T-helper 2 cell treated with Interferon-gamma antibody and Interleukin-4, amounts not matched to agents 5 μg/mL and 100 μg/mL, for 36 hours (primary cell): Measurements from ENCODE around the gene P2RY8.
A peak's percentile ranks its signal among the peaks of the same experiment; 100 is the strongest.

Experiments
- DNase-seq: peaks from one replicate; pipeline ENCODE4 v3.0.0; 2021; ENCODE audit warnings: low spot score
- H3K27ac Mint-ChIP-seq: one replicate; pipeline ENCODE4 v1.8.0; 2021; ENCODE audit warnings: mild to moderate bottlenecking, mixed read lengths
- H3K27me3 Mint-ChIP-seq: one replicate; pipeline ENCODE4 v1.8.0; 2021; ENCODE audit warnings: low read depth, mixed read lengths
- H3K36me3 Mint-ChIP-seq: one replicate; pipeline ENCODE4 v1.8.0; 2021; ENCODE audit warnings: low read depth, mixed read lengths
- H3K4me1 Mint-ChIP-seq: one replicate; pipeline ENCODE4 v1.8.0; 2021; ENCODE audit warnings: low read depth, mixed read lengths
- H3K4me3 Mint-ChIP-seq: one replicate; pipeline ENCODE4 v1.8.0; 2022; ENCODE audit warnings: mild to moderate bottlenecking, moderate library complexity, mixed read lengths
- H3K9me3 Mint-ChIP-seq: one replicate; pipeline ENCODE4 v1.8.0; 2021; ENCODE audit warnings: mixed read lengths

Gene P2RY8

DNA sequence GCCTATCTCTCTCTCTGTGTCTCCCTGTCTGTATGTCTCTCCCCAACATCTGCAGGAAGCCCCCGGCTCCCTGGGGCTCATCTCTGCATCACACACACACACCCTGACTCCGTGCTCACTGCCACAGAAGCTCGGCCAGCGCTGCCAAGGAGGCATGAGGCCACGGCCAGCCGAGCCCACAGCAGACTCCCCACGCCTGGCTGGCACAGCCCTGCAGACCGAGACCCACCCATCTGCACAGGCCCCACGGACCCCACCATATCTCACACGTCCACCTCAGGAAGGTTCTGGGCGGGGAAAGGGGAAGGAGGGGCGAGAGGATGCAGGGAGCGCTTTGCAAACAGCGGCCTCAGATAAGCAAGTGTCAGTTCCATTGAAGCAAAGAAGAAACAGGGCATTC lies 116.6 kb downstream of the P2RY8 start:
- Mint-ChIP-seq H3K36me3 (peaks cover 60% of the 10 kb centered on the region), H3K4me1 (no peaks in the 10 kb centered on the region), H3K4me3 (no peak overlapping the region), H3K27ac (peak overlapping the region; percentile 2), H3K27me3 (no peaks in the 10 kb centered on the region), H3K9me3 (peaks cover 37% of the 10 kb centered on the region)
- no peak for DNase-seq

DNA sequence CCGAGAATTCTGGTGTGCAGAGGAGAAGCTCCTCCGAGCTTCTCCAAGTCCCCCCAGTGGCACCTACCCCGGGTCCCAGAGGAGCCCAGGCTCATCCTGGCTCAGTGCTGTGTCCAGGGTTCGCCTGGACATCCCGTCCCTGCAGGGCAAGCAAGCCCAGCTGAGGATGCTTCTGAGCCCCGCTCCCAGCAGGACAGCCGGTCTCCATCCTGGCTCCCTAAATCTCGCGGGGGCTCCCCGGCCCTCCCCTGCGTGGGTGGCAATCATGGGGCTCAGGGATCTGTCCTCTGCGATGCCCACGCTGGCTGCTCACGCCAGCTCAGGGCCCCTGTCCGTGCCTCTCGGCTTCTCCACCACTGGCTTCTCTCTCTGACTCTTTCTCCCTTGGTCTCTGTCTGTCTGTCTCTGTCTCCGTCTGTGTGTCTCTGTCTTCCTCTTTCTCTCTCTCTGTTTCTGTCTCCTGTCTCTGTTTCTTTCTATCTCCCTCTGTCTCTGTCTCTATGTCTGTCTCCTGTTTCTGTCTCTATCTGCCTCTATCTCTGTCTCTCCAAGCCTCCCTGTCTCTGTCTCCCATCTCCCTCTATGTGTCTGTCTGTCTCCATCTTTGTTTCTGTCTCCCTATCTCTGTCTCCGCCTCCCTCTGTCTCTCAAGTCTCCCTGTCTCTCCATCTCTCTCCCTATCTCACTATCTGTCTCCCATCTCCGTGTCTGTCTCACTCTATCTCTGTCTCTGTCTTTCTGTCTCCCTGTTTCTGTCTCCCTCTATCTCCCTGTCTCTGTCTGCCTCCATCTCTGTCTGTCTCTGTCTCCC lies 117.2 kb downstream of the P2RY8 start:
- H3K27ac Mint-ChIP-seq, result peak overlapping the region; percentile 2
- no peak for DNase-seq
- H3K4me1 Mint-ChIP-seq, result no peaks in the 10 kb centered on the region
- H3K27me3 Mint-ChIP-seq, result no peaks in the 10 kb centered on the region
- peaks cover 56% of the 10 kb centered on the region for H3K36me3 Mint-ChIP-seq
- peaks cover 32% of the 10 kb centered on the region for H3K9me3 Mint-ChIP-seq
- no peak overlapping the region for H3K4me3 Mint-ChIP-seq

DNA sequence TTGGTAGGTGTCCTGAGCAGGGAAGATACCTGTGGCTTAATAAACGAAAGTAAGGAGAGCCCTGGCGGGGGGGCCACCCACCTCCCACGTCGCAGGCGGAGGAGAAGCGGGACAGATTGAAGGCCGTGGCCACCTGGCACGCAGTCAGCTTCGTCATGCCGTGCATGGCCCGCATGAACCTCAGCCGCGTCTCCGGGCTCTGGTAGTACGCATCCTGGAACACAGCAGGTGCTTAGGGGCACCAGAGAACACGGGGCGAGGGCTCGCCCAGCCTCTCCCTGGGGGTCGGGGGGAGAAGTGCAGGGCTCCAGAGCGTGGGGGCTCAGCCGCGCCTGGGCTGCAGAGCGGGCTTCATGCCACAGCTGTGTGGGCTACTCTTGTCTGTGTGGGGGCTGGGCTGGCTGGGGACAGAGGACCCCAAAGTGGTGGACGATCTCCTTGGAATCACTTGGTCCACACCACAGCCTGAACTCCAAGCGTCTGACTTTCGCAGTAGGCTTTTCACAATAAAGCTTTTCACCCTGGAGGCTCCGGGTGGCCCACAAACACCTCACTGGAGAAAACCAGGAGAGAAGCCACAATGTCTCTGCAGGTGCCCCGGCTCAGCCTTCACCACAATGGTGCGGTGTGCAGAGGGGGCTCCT lies 118.0 kb downstream of the P2RY8 start:
- Mint-ChIP-seq H3K4me1 (no peaks in the 10 kb centered on the region), H3K36me3 (peaks cover 51% of the 10 kb centered on the region), H3K27ac (no peak overlapping the region), H3K9me3 (peaks cover 31% of the 10 kb centered on the region), H3K27me3 (no peaks in the 10 kb centered on the region), H3K4me3 (no peak overlapping the region)
- DNase-seq, result no peak

DNA sequence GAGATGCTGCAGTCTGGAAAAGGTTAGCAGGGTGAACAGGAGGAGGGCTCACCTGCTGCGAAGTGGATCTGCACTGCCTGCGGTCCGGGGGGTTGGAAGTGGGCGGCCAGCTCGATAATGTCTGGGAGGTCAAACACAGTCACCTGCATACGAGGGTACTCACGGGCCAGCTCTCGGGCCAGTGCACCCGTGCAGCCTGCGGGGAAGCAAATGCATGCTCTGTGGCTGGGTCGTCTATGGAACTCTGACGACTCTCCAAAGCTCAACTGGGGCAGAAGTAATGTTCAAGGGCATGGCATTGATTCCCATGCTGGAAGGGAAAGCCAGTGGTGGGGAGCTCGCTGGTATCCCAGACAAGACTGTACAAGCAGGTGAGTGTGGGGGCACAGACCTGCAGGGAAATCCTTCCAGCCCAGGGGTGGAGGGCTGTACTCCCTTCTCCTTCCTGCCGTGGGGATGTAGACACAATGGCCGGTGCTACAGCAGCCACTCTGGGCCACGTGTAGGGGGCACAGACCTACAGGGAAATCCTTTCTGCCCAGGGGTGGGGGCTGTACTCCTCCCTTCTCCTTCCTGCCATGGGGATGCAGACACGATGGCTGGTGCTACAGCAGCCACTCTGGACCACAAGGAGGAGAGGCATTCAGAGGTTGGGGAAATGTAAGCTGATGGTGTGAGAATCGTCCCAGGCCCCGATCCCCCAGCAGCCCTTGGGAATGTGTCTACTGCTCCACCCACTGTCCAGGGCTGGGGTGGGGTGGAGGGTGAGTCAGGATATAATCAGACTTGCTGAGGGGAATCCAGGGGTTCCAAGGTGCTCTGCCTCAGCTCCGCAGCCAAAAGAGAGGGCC lies 118.8 kb downstream of the P2RY8 start:
- Mint-ChIP-seq H3K4me1 (no peaks in the 10 kb centered on the region), H3K4me3 (no peak overlapping the region), H3K27ac (no peak overlapping the region), H3K36me3 (peaks cover 49% of the 10 kb centered on the region), H3K27me3 (no peaks in the 10 kb centered on the region), H3K9me3 (peaks cover 23% of the 10 kb centered on the region)
- DNase-seq, result no peak

DNA sequence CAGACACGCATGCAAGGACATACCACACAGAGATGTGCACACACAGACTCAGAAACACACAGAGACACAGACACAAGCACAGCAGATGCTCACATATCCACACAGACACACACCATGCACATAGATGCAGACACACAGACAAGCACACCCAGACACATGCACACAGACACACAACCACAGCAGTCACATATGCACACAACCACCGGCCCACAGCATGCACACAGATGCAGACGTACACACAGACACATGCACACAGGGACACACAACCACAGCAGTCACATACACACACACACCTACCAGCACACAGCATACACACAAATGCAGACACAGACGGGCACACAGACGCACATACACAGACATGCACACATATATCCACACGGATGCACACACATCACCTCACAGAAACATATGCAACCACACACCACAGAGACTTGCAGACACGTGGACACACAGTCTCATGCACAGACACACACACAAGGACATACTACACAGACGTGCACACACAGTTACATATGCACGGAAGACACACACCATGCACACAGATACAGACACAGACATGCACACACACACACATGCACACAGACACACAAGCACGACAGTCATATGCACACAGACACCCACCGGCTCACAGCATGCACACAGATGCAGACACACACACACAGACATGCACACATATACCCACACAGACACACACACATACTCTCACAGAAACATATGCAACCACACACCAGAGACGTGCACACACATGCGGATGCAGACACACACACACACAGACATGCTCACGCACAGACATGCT lies 119.8 kb downstream of the P2RY8 start:
- peaks cover 42% of the 10 kb centered on the region for H3K36me3 Mint-ChIP-seq
- no peak overlapping the region for H3K4me3 Mint-ChIP-seq
- peaks cover 18% of the 10 kb centered on the region for H3K9me3 Mint-ChIP-seq
- H3K4me1 Mint-ChIP-seq, result no peaks in the 10 kb centered on the region
- no peak for DNase-seq
- no peaks in the 10 kb centered on the region for H3K27me3 Mint-ChIP-seq
- H3K27ac Mint-ChIP-seq, result no peak overlapping the region

DNA sequence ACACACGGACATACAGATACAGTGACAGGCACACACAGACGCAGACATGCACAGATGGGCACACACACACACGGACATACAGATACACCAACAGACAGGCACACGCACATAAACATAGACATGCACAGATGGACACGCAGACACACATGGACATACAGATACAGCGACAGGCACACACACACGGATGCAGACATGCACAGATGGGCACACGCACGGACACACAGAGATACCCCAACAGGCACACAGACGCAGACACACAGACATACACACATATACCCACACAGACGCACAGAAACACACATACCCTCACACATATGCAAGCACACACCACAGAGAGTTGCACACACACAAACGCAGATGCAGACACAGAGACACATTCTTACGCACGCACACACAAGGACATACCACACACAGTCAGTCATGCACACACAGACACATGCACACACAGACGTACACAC lies 120.6 kb downstream of the P2RY8 start:
- peaks cover 38% of the 10 kb centered on the region for H3K36me3 Mint-ChIP-seq
- no peaks in the 10 kb centered on the region for H3K27me3 Mint-ChIP-seq
- no peak overlapping the region for H3K4me3 Mint-ChIP-seq
- peaks cover 11% of the 10 kb centered on the region for H3K9me3 Mint-ChIP-seq
- no peak overlapping the region for H3K27ac Mint-ChIP-seq
- no peaks in the 10 kb centered on the region for H3K4me1 Mint-ChIP-seq
- no peak for DNase-seq
